Measurements from ENCODE around the gene NCKIPSD. TPM values are rescaled to one million over a fixed set of nuclear protein-coding genes. Genes with fewer than 3 reads are reported as not detected.
"Not testable (repeated sequence)": the region's sequence is repeated elsewhere in the genome, so short reads cannot be mapped to it uniquely, and the experiment has no call there.

The NCKIPSD gene
- 19.9 and 23.4 TPM in 2 replicates for total RNA-seq
- 21.0 and 22.9 TPM in 2 replicates for polyA plus RNA-seq

- Histone ChIP-seq H3K4me3 (peak within 1 kb of the TSS; percentile 95), H4K20me1 (ENCODE audit: insufficient read depth, poor library complexity, severe bottlenecking) (peaks cover 43% of the 10 kb centered on the region), H3K79me2 (peaks cover 26% of the 10 kb centered on the region), H3K27me3 (no peaks in the 10 kb centered on the region), H3K36me3 (replicated peaks; ENCODE audit: insufficient read depth, low read depth) (no peaks in the 10 kb centered on the region), H3K4me2 (peak within 1 kb of the TSS; percentile 99), H3K9me3 (ENCODE audit: low read depth) (no peaks in the 10 kb centered on the region), H3K9me2 (replicated peaks; ENCODE audit: insufficient read depth) (no peaks in the 10 kb centered on the region), H3K27ac (peak within 1 kb of the TSS; percentile 88), H2AFZ (peak within 1 kb of the TSS; percentile 98), H3K4me1 (ENCODE audit: insufficient read depth) (peaks cover 30% of the 10 kb centered on the region)
- WGBS (ENCODE audit: low lambda C conversion rate, missing lambda C conversion rate): 3% methylated on average over 51 of the region's 97 CpGs
- peak; percentile 96 for DNase-seq (ENCODE audit: low spot score)
- TF ChIP-seq EZH2phosphoT487 (IDR thresholded peaks at IDR 0.05; ENCODE audit: low read depth, severe bottlenecking, unreplicated experiment) (no peak), CTCF (IDR thresholded peaks at IDR 0.05; ENCODE audit: poor library complexity) (peak; percentile 59), EZH2 (IDR thresholded peaks at IDR 0.05; ENCODE audit: borderline replicate concordance) (no peak)
Observed at GRCh38 chr3:48685603-48686511, at the start of gene NCKIPSD. Gene NCKIPSD (minus strand): TSS chr3:48685915. CDS start chr3:48685807, 108 bp downstream.

- Histone ChIP-seq H3K27ac (peak overlapping the region; percentile 44), H3K4me2 (peak overlapping the region; percentile 57), H3K4me1 (ENCODE audit: insufficient read depth) (peaks cover 31% of the 10 kb centered on the region)
- not testable (repeated sequence) for H3K9me3 ChIP-seq (ENCODE audit: low read depth); H3K9me2 ChIP-seq (replicated peaks; ENCODE audit: insufficient read depth); H3K36me3 ChIP-seq (replicated peaks; ENCODE audit: insufficient read depth, low read depth); H2AFZ ChIP-seq; H4K20me1 ChIP-seq (ENCODE audit: insufficient read depth, poor library complexity, severe bottlenecking); DNase-seq (ENCODE audit: low spot score); H3K27me3 ChIP-seq; H3K79me2 ChIP-seq; H3K4me3 ChIP-seq
- 42% methylated on average over 8 of the region's 8 CpGs for WGBS (ENCODE audit: low lambda C conversion rate, missing lambda C conversion rate)
Observed at GRCh38 chr3:48735075-48735767, 49.5 kb upstream of the NCKIPSD start.

GRCh38 chr3:48734541-48734940 lies 48.8 kb upstream of the NCKIPSD start:
- peaks cover 24% of the 10 kb centered on the region for H3K4me1 ChIP-seq (ENCODE audit: insufficient read depth)
- not testable (repeated sequence) for DNase-seq (ENCODE audit: low spot score); H3K27me3 ChIP-seq; H3K4me2 ChIP-seq; H4K20me1 ChIP-seq (ENCODE audit: insufficient read depth, poor library complexity, severe bottlenecking); H3K36me3 ChIP-seq (replicated peaks; ENCODE audit: insufficient read depth, low read depth); H3K4me3 ChIP-seq; H3K9me2 ChIP-seq (replicated peaks; ENCODE audit: insufficient read depth); H3K79me2 ChIP-seq; H3K27ac ChIP-seq; H2AFZ ChIP-seq; H3K9me3 ChIP-seq (ENCODE audit: low read depth)
- no CpG with 5 or more reads among the region's 25 CpGs for WGBS (ENCODE audit: low lambda C conversion rate, missing lambda C conversion rate)

- H3K27ac ChIP-seq; H3K4me2 ChIP-seq; H3K27me3 ChIP-seq; H3K9me2 ChIP-seq (replicated peaks; ENCODE audit: insufficient read depth); H4K20me1 ChIP-seq (ENCODE audit: insufficient read depth, poor library complexity, severe bottlenecking); H3K79me2 ChIP-seq; DNase-seq (ENCODE audit: low spot score); H3K36me3 ChIP-seq (replicated peaks; ENCODE audit: insufficient read depth, low read depth); H3K4me3 ChIP-seq; H3K9me3 ChIP-seq (ENCODE audit: low read depth); H2AFZ ChIP-seq: not testable (repeated sequence)
- H3K4me1 ChIP-seq (ENCODE audit: insufficient read depth): peaks cover 18% of the 10 kb centered on the region
- WGBS (ENCODE audit: low lambda C conversion rate, missing lambda C conversion rate): 94% methylated on average over 6 of the region's 53 CpGs
Observed at GRCh38 chr3:48733752-48734518, 48.2 kb upstream of the NCKIPSD start.

Data from hepatocyte (in vitro differentiated cells).